ENCODE results near the gene ERICH4. TPM values are rescaled to one million over a fixed set of nuclear protein-coding genes. Genes with fewer than 3 reads are reported as not detected.

Gene ERICH4
- total and polyA plus RNA-seq, 2 donors (not counting 3 experiments of a cell fraction or from before 2014, with no cell fraction given), result not detected

GRCh38 chr19:41433171-41433570 lies 9.8 kb upstream of the ERICH4 start:
- Histone ChIP-seq H4K20me1 (replicated peaks; ENCODE audit: control insufficient read depth, extremely low read depth, insufficient read depth, low read length) (no peaks in the 10 kb centered on the region), H3K9me3 (replicated peaks; ENCODE audit: control insufficient read depth, insufficient read depth, low read length) (no peaks in the 10 kb centered on the region), H3K4me3 (replicated peaks in 1 of 3; ENCODE audit: insufficient read depth in 1 of 3, low read depth in 1 of 3, low read length in 3 of 3) (no peak overlapping the region), H3K27ac (ENCODE audit: insufficient read depth, low read depth, low read length) (no peak overlapping the region), H3K36me3 (ENCODE audit: control insufficient read depth in 2 of 2, extremely low read depth in 1 of 2, insufficient read depth in 2 of 2, low read length in 2 of 2) (peaks cover 0 to 17% of the 10 kb centered on the region in 2 experiments), H2AFZ (ENCODE audit: low read depth, low read length) (no peak overlapping the region), H3K9ac (replicated peaks; ENCODE audit: extremely low read depth, insufficient read depth, low read length) (no peak overlapping the region), H3K4me2 (ENCODE audit: insufficient read depth, low read length) (no peak overlapping the region), H3K27me3 (ENCODE audit: control insufficient read depth in 2 of 2, insufficient read depth in 2 of 2, low read length in 2 of 2) (no peaks in the 10 kb centered on the region), H3K9me1 (replicated peaks; ENCODE audit: control insufficient read depth, extremely low read depth, insufficient read depth, low read length) (no peaks in the 10 kb centered on the region), H3K79me2 (ENCODE audit: control insufficient read depth, insufficient read depth, low read length) (no peaks in the 10 kb centered on the region), H3K4me1 (ENCODE audit: control insufficient read depth, extremely low read depth, insufficient read depth, low read length) (peaks cover 10% of the 10 kb centered on the region)
- TF ChIP-seq JUN (IDR thresholded peaks at IDR 0.05; ENCODE audit: borderline replicate concordance, insufficient read depth, insufficient read length, low read depth), result no peak
- no peak for TF ChIP-seq CTCF (IDR thresholded peaks at IDR 0.05; ENCODE audit: extremely low read depth in 1 of 2, insufficient read depth in 1 of 2, low read depth in 1 of 2, low read length in 2 of 2)
- no peak for TF ChIP-seq MAX (IDR thresholded peaks at IDR 0.05; ENCODE audit: insufficient read depth, insufficient read length)
- TF ChIP-seq FOS (IDR thresholded peaks at IDR 0.05; ENCODE audit: borderline replicate concordance, insufficient read depth, low read length), result no peak
- no peak for TF ChIP-seq POLR2AphosphoS5 (IDR thresholded peaks at IDR 0.05; ENCODE audit: insufficient read depth, low read depth, low read length)
- TF ChIP-seq EZH2 (IDR thresholded peaks at IDR 0.05; ENCODE audit: borderline replicate concordance, low read depth, low read length, severe bottlenecking), result no peak
- POLR2A ChIA-PET, result no interaction called here
- DNase-seq (ENCODE audit: low read depth, low spot score) (no peak), FAIRE-seq (no peak)
- BruUV-seq (replicated peaks), result no TSS peak
- CTCF ChIA-PET, result interaction anchor here (0.6 to 1.1 kb wide), 2 partner anchors 69 to 137 kb away, joined by 3 to 4 read pairs; partner anchors contain the start of gene B9D2
- intact Hi-C loops (cut with micrococcal nuclease) (loop anchor here (5.0 kb wide), 1 partner anchor 126 kb away; no protein-coding TSS in a partner anchor), dilution Hi-C loops (cut with MboI; ENCODE audit: extremely low pct_ligation_motif_present, low sequenced_read_pairs) (no loop called here)
